Measurements from ENCODE around the gene STK10.

The STK10 gene

GRCh38 chr5:172189693-172190296, 1.8 kb upstream of the STK10 start:
- DNase-seq (ENCODE audit: low read depth in 3 of 3), result no peak

DNA sequence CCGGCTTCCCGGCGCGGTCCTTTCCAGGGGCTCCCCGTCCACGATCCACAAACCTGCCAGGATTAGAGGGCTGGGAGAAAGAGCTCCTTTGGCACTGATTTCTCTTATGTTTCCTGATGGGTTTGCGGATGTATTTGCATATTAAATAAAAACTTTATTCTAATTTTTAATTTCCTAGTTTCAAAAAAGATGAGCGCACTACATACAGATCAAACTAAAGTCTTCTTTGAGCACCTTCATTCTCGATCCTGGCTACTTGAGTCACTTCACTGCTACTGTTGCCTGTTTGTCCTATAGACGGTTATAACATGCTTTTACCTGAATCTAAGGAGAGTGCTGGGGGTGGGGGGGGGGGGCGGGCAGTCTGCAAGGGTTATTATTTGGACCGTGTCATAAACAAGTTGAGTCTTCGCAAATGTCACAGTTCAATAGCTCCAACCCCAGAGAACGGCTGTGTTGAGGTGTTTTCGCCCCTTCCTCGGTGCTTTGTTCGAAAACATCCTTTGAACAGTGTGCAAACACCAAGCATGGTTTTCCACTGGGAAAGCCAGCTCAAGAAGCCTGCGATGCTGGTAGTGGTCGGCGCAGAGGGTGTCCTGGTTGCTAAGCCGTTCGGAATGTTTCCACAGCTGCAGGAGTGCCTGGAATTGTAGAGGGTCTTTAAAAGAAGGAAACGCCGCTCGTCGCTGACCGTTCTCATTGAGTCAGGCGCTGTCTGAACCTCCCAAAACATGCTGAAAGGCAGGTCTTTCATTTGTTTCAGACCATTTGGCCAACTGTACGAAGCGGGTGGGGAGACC, 1.1 kb upstream of the STK10 start:
- no peak for DNase-seq (ENCODE audit: low read depth in 3 of 3)

- DNase-seq (ENCODE audit: low read depth in 3 of 3), result peak in 2 of 3 donors; percentile 57
These were observed 649 bp downstream of the STK10 start for GRCh38 chr5:172187118-172188032.

GRCh38 chr5:172186114-172186695, 1.8 kb downstream of the STK10 start:
- no peak for DNase-seq (ENCODE audit: low read depth in 3 of 3)

- DNase-seq (ENCODE audit: low read depth in 3 of 3), result no peak
These were observed 2.9 kb downstream of the STK10 start for GRCh38 chr5:172185096-172185461.

DNA sequence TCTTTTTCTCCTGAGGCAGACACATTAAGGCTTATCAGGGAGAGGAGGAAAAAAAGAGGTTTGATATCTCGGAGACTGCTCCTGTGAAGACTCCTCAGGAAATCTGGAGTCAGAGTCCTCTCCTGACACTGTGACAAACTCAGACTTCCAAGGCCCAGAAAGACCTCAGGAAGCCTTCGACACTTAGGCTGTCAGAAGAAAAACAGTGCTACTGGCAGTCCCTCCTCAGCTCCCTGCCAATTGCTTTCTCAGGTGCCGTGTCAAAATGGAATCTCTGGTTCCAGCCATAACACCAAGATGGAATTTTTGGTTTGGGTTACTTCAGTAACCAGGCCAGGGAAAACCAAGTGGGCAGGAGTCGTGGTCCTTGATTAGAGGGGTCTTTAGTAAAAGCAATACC, 4.1 kb downstream of the STK10 start:
- DNase-seq (ENCODE audit: low read depth in 3 of 3), result no peak

DNA sequence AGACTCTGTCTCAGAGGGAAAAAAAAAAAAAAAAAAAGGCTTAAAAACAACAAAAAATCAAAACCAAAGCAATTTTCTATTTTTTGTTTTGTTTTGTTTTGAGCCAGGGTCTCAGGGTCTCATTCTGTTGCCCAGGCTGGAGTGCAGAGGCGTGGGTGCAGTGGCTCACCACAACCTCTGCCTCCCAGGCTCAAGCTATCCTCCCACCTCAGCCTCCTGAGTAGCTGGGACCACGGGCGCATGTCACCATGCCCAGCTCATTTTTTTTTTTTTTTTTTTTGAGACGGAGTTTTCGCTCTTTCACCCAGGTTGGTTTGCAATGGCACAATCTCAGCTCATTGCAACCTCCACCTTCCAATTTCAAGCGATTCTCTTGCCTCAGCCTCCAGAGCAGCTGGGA, 5.7 kb downstream of the STK10 start:
- DNase-seq (ENCODE audit: low read depth in 3 of 3), result no peak

- no peak for DNase-seq (ENCODE audit: low read depth in 3 of 3)
These were observed 7.1 kb downstream of the STK10 start for GRCh38 chr5:172180936-172181335.

GRCh38 chr5:172178991-172179989, 8.7 kb downstream of the STK10 start:
- peak in 1 of 3 donors; percentile 35 for DNase-seq (ENCODE audit: low read depth in 3 of 3)

DNA sequence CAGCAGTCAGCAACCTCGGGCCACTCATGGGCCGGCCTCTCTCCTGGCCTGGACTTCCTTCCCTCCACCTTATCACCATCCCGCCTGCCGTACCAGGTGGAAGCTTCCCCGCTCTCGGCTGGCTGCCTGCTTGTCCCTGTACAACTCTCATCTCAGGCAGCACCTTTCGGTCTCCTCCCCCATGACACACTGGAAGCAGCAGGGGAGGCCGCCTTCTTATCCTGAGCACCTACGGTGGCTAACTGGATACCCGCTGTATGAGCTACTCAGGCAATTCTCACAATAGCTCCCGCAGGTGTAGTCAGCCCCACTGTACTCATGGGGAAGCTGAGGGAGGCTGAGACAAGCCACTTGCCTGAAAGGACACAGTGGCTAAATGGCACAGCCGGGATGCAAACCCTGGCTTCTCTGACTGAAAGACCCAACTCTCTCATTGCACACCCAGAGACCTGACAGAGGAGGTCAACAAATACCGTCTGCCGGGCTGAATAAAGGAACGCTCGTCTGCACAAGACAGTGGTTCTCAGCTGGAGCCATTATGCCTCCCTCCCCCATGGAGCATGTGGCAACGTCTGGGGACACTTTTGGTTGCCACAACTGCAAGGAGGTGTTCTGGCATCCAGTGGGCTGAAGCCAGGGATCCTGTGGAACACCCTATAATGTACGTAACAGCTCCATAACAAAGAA, 9.6 kb downstream of the STK10 start:
- no peak for DNase-seq (ENCODE audit: low read depth in 3 of 3)

DNA sequence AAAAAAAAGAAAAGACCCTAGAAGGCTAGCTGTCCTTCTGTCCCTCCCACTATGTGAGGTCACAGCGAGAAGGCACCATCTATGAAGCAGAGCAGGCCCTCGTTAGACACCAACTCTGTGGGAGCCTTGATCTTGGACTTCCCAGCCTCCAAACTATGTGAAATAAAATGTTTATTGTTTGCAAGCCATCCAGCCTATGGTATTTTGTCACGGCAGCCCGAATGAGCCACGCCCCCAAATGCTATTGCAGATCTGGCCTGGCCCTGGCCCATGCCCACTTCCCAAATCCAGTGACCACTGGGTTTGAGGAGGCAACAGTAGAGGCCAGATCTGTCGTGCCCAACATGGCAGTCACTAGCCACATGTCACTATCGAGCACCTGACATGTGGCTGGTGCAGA, 10.8 kb downstream of the STK10 start:
- DNase-seq (ENCODE audit: low read depth in 3 of 3), result no peak

- peak; percentile 78 to 89 (median 88) for DNase-seq (ENCODE audit: low read depth in 3 of 3)
These were observed 12.7 kb downstream of the STK10 start for GRCh38 chr5:172175263-172175719.

GRCh38 chr5:172173564-172174153, 14.4 kb downstream of the STK10 start:
- DNase-seq (ENCODE audit: low read depth in 3 of 3), result peak in 2 of 3 donors; percentile 76 to 82

GRCh38 chr5:172172912-172173563, 15.0 kb downstream of the STK10 start:
- DNase-seq (ENCODE audit: low read depth in 3 of 3), result no peak

GRCh38 chr5:172171118-172171517, 16.9 kb downstream of the STK10 start:
- DNase-seq (ENCODE audit: low read depth in 3 of 3), result no peak

GRCh38 chr5:172170251-172170701, 17.7 kb downstream of the STK10 start:
- no peak for DNase-seq (ENCODE audit: low read depth in 3 of 3)

GRCh38 chr5:172169216-172169615, 18.8 kb downstream of the STK10 start:
- no peak for DNase-seq (ENCODE audit: low read depth in 3 of 3)

DNA sequence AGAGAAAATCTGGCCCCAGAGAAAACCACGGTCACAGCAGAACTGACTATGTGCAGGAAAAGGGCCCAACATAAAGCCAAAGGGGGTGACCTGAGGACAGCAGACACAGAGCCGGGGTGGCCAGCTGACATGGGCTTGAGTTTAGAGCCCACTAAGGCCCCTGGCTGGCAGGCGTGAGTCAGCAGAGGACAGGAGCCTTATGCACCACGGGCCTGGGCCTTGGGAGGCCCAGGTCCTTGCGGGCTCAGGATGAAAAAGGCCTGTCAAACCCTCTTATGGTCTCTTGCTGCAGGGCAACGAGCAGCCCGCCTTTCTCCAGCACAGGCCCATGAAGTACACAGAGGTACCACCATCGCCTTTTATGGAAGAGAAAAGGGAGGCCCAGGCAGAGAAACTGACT, 19.7 kb downstream of the STK10 start:
- DNase-seq (ENCODE audit: low read depth in 3 of 3), result no peak

DNA sequence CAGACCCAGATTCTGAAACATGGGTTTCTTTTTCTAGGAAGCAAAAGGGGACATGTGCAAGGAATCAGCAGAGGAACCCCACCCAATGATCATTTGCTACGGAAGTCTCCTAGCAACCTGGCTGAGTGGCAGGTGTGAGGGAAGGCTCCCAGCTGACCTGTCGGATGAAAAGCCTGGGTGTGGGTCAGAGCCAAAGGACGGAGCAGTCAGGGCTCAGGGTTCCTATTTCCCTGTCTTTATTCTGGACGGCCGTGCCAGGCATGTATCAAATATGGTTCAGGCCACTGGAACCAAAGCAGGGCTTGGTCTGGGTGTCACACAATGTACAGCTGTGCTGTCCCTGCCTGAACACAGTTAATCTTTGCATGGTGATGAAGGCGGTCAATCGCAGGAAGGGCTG, 20.1 kb downstream of the STK10 start:
- no peak for DNase-seq (ENCODE audit: low read depth in 3 of 3)
